ENCODE results near the gene DACT2. TPM values are rescaled to one million over a fixed set of nuclear protein-coding genes. Genes with fewer than 3 reads are reported as not detected.

The DACT2 gene
- total RNA-seq, 1 donor, result not detected

DNA sequence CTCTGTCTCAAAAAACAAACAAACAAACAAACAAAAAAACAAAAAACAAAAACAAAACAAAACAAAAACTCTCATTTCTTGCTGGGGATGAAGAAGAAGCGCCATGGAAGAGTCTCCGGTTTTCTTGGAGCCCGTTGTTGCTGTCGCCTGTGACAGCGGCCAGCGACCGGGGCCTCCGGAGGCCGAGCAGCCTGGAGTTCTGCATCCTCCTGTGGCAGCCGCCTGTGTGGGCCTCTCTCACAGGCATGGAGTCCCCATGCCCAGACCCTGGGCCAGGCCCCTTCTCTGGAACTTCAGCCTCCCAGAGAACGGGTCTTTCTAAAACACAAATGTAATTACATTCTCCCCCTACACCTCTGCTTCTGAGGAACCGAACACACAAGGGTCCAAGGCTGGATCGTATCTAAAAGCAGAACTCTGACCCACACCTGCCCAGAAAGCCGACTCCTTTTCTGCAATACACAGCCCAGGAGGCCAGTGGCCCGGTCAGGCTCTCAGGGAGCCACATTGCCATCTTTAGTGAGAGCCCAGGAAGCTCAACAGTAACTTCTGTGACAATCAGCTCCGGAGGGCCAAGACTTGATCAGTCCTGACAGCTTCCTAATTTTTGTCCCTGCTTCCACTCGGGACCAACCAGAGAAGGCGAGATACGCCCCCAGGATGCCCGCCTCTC lies 18.5 kb downstream of the DACT2 start:
- no peak overlapping the region for H3K4me2 ChIP-seq (ENCODE audit: insufficient read depth, low read length)
- no peaks in the 10 kb centered on the region for H3K36me3 ChIP-seq (ENCODE audit: insufficient read depth, low read length)
- H2AFZ ChIP-seq (ENCODE audit: low read length), result no peak overlapping the region
- H3K27me3 ChIP-seq (ENCODE audit: insufficient read depth, low read length), result no peaks in the 10 kb centered on the region
- no peaks in the 10 kb centered on the region for H3K4me1 ChIP-seq (ENCODE audit: insufficient read depth, low read length)
- H3K79me2 ChIP-seq (ENCODE audit: insufficient read depth, low read length), result no peaks in the 10 kb centered on the region
- TF ChIP-seq CTCF (IDR thresholded peaks at IDR 0.05; ENCODE audit: extremely low read depth, low read depth, low read length), result no peak
- no peaks in the 10 kb centered on the region for H4K20me1 ChIP-seq (ENCODE audit: insufficient read depth, low read length)
- no peaks in the 10 kb centered on the region for H3K9me3 ChIP-seq (ENCODE audit: low read depth, low read length)
- H3K27ac ChIP-seq (ENCODE audit: low read depth, low read length), result no peak overlapping the region
- DNase-seq (ENCODE audit: insufficient read length, low spot score, missing footprints), result no peak
- H3K4me3 ChIP-seq (ENCODE audit: insufficient read depth, low read length), result no peak overlapping the region

DNA sequence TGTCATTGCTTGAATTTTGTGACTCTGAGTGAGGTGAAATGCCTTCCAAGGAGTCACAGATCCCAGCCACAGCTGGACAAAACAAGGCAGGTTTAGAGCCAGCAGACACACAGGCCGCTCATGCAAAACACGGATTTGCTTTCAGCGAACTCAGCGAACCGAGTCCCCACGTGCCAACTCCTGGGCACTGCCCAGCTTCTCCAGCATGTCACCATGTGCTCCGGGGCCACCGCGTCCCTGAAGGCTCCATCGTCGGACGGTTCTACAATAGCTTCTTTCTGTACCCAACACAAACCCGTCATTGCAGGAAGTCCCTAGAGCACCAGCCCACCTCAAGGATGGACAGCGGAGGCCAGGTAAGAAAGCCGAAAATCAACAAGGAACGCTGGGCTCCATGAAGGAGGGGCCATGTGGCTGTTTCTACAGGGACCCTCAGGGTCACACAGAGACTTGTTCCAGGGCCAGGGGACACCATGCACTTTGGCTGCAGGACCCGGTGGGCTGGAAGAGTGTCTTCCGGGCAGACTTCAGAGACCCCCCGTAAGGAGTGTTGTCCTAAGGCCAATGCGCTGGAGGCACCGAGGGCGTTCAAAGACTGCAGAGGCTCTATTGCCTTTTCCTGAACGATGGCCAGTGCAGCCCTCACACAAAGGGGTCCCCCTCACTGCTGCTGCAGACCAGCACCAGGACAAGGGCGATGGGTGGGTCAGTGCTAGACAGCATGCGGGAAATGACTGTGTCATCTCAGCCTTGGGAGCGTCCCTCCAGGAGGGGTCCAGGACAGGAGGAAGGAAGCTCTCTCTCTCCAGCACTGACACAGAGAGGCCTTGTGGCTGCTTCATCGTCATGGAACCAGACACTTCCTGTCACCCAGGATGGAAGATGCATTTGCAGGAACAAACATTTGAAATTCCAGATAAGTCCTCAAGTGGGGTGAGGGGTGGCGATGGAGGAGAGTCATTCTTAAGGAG lies 19.8 kb downstream of the DACT2 start:
- H4K20me1 ChIP-seq (ENCODE audit: insufficient read depth, low read length), result no peaks in the 10 kb centered on the region
- no peak for TF ChIP-seq CTCF (IDR thresholded peaks at IDR 0.05; ENCODE audit: extremely low read depth, low read depth, low read length)
- peak; percentile 43 for DNase-seq (ENCODE audit: insufficient read length, low spot score, missing footprints)
- no peak overlapping the region for H3K4me2 ChIP-seq (ENCODE audit: insufficient read depth, low read length)
- no peak overlapping the region for H2AFZ ChIP-seq (ENCODE audit: low read length)
- H3K4me1 ChIP-seq (ENCODE audit: insufficient read depth, low read length), result no peaks in the 10 kb centered on the region
- H3K27ac ChIP-seq (ENCODE audit: low read depth, low read length), result no peak overlapping the region
- H3K9me3 ChIP-seq (ENCODE audit: low read depth, low read length), result no peaks in the 10 kb centered on the region
- H3K27me3 ChIP-seq (ENCODE audit: insufficient read depth, low read length), result no peaks in the 10 kb centered on the region
- H3K4me3 ChIP-seq (ENCODE audit: insufficient read depth, low read length), result no peak overlapping the region
- no peaks in the 10 kb centered on the region for H3K79me2 ChIP-seq (ENCODE audit: insufficient read depth, low read length)
- no peaks in the 10 kb centered on the region for H3K36me3 ChIP-seq (ENCODE audit: insufficient read depth, low read length)

- no peak overlapping the region for H2AFZ ChIP-seq (ENCODE audit: low read length)
Measured at GRCh38 chr6:168297643-168298042, 21.9 kb downstream of the DACT2 start.

More at GRCh38 chr6:168297643-168298042, 21.9 kb downstream of the DACT2 start:
- Histone ChIP-seq H3K27ac (ENCODE audit: low read depth, low read length) (no peak overlapping the region), H3K4me3 (ENCODE audit: insufficient read depth, low read length) (no peak overlapping the region), H3K4me2 (ENCODE audit: insufficient read depth, low read length) (no peak overlapping the region), H3K4me1 (ENCODE audit: insufficient read depth, low read length) (no peaks in the 10 kb centered on the region), H3K79me2 (ENCODE audit: insufficient read depth, low read length) (no peaks in the 10 kb centered on the region), H3K9me3 (ENCODE audit: low read depth, low read length) (no peaks in the 10 kb centered on the region), H4K20me1 (ENCODE audit: insufficient read depth, low read length) (no peaks in the 10 kb centered on the region), H3K27me3 (ENCODE audit: insufficient read depth, low read length) (no peaks in the 10 kb centered on the region), H3K36me3 (ENCODE audit: insufficient read depth, low read length) (no peaks in the 10 kb centered on the region)
- no peak for DNase-seq (ENCODE audit: insufficient read length, low spot score, missing footprints)
- TF ChIP-seq CTCF (IDR thresholded peaks at IDR 0.05; ENCODE audit: extremely low read depth, low read depth, low read length), result no peak

All from osteoblast (primary cell).